Keratinocyte (primary cell): ENCODE results near the gene TET2. TPM values are rescaled to one million over a fixed set of nuclear protein-coding genes. Genes with fewer than 3 reads are reported as not detected.

Experiments used
- DNase-seq: peaks from one replicate; pipeline ENCODE4 v3.0.0-alpha.2; 2011; ENCODE audit warnings: low read depth, missing footprints, low spot score
- FAIRE-seq: peaks from 2 replicates; lab custom pipeline; 2011; peaks lifted over from hg19 to GRCh38; lab: Jason Lieb, UNC
- H2AFZ ChIP-seq: 2 replicates; pipeline ENCODE4 v1.6.0; 2012; ENCODE audit warnings: low read length, control low read depth, inconsistent platforms; ENCODE audit not compliant: control insufficient read depth
- H3K27ac ChIP-seq: 2 replicates; pipeline ENCODE4 v1.5.1; 2011; ENCODE audit warnings: low read length; ENCODE audit not compliant: control insufficient read depth, insufficient read depth
- H3K27me3 ChIP-seq: 3 replicates; pipeline ENCODE4 v1.6.0; 2011; ENCODE audit warnings: low read length; ENCODE audit not compliant: control insufficient read depth, insufficient read depth; ENCODE audit errors: extremely low read depth
- H3K36me3 ChIP-seq, 2 experiments: 2 replicates in 1 of 2; 3 replicates in 1 of 2; pipeline ENCODE4 v1.5.1; 2011; ENCODE audit warnings: low read length in 2 of 2, mild to moderate bottlenecking in 1 of 2; ENCODE audit not compliant: control insufficient read depth in 2 of 2, insufficient read depth in 2 of 2; ENCODE audit errors: extremely low read depth in 1 of 2
- H3K4me1 ChIP-seq: 3 replicates; pipeline ENCODE4 v1.5.1; 2011; ENCODE audit warnings: low read length; ENCODE audit not compliant: control insufficient read depth, insufficient read depth; ENCODE audit errors: extremely low read depth
- H3K4me2 ChIP-seq: 3 replicates; pipeline ENCODE4 v1.6.0; 2011; ENCODE audit warnings: low read depth, low read length; ENCODE audit not compliant: control insufficient read depth, insufficient read depth; ENCODE audit errors: extremely low read depth
- H3K4me3 ChIP-seq, 3 experiments: fragments of 200-600 bp in 1 of 3; sonication (generic) in 1 of 3; 2 replicates in 2 of 3; 3 replicates in 1 of 3; pipeline ENCODE4 v1.5.1; 2011 to 2016; ENCODE audit warnings: low read length in 3 of 3, mild to moderate bottlenecking in 3 of 3, control low read depth in 2 of 3, inconsistent platforms in 1 of 3, low read depth in 1 of 3, mixed read lengths in 1 of 3, mixed run types in 1 of 3, moderate library complexity in 1 of 3; ENCODE audit not compliant: control insufficient read depth in 2 of 3, insufficient read depth in 2 of 3; ENCODE audit errors: extremely low read depth in 1 of 3
- H3K79me2 ChIP-seq: 2 replicates; pipeline ENCODE4 v1.6.0; 2012; ENCODE audit warnings: low read length; ENCODE audit not compliant: control insufficient read depth, insufficient read depth
- H3K9ac ChIP-seq: 3 replicates; pipeline ENCODE4 v1.6.0; 2011; ENCODE audit warnings: low read length; ENCODE audit not compliant: control insufficient read depth, insufficient read depth; ENCODE audit errors: extremely low read depth
- H3K9me1 ChIP-seq: 3 replicates; pipeline ENCODE4 v1.6.0; 2011; ENCODE audit warnings: low read length; ENCODE audit not compliant: control insufficient read depth, insufficient read depth; ENCODE audit errors: extremely low read depth
- H3K9me3 ChIP-seq: 2 replicates; pipeline ENCODE4 v1.5.1; 2012; ENCODE audit warnings: low read depth, low read length; ENCODE audit not compliant: control insufficient read depth
- H4K20me1 ChIP-seq: 3 replicates; pipeline ENCODE4 v1.6.0; 2011; ENCODE audit warnings: low read length; ENCODE audit not compliant: control insufficient read depth, insufficient read depth; ENCODE audit errors: extremely low read depth
- CTCF ChIP-seq, 3 experiments: IDR thresholded peaks in 1 of 3; conservative IDR thresholded peaks in 1 of 3; optimal IDR thresholded peaks in 1 of 3; 2 replicates in 2 of 3; 3 replicates in 1 of 3; pipeline versions ENCODE3 to v1.5.1; 2011; ENCODE audit warnings: low read length in 3 of 3, mild to moderate bottlenecking in 3 of 3, moderate library complexity in 2 of 3, control low read depth in 1 of 3, inconsistent platforms in 1 of 3; ENCODE audit not compliant: insufficient read depth in 2 of 3; ENCODE audit errors: extremely low read depth in 1 of 3
- EZH2 ChIP-seq: IDR thresholded peaks from one replicate; pipeline ENCODE4 v1.6.1; 2012; ENCODE audit warnings: inconsistent platforms, mild to moderate bottlenecking, low read length, moderate library complexity
- dilution Hi-C: fragments of 300-500 bp; cut with MboI; formaldehyde crosslinking; loops from one replicate; pipeline ENCODE4 v1.7.0; 2020; ENCODE audit warnings: low sequenced_read_pairs; ENCODE audit not compliant: extremely low pct_ligation_motif_present
- polyA plus RNA-seq, 5 experiments: library from polyadenylated mRNA; depleted of rRNA in 3 of 5; stranded (reverse) in 3 of 5; stranded (forward) in 1 of 5; unstranded in 1 of 5; fragments of >200 nt; gene quantifications; 1 replicate in 1 of 5; 2 replicates in 3 of 5; 3 replicates in 1 of 5; pipeline versions ENCODE4 v1.2.1 to v1.2.3, GENCODE V29; 2011 to 2012; ENCODE audit warnings: missing spikeins in 2 of 5, low read depth in 1 of 5, low replicate concordance in 1 of 5

Gene TET2
- polyA plus RNA-seq, 1 donor (not counting 4 experiments of a cell fraction or from before 2014, with no cell fraction given) = 9.6 TPM

- Histone ChIP-seq H3K4me3 (no peak overlapping the region), H3K27ac (no peak overlapping the region), H3K4me1 (no peaks in the 10 kb centered on the region), H3K36me3 (peaks cover 2% of the 10 kb centered on the region in 2 experiments), H3K9me1 (no peaks in the 10 kb centered on the region), H2AFZ (no peak overlapping the region), H4K20me1 (no peaks in the 10 kb centered on the region), H3K9ac (no peak overlapping the region), H3K27me3 (no peaks in the 10 kb centered on the region), H3K9me3 (no peaks in the 10 kb centered on the region), H3K79me2 (no peaks in the 10 kb centered on the region), H3K4me2 (no peak overlapping the region)
- TF ChIP-seq CTCF (optimal IDR thresholded peaks at IDR 0.05 in 1 of 3, IDR thresholded peaks at IDR 0.05 in 1 of 3, conservative IDR thresholded peaks at IDR 0.05 in 1 of 3; ENCODE audit: extremely low read depth in 1 of 3, insufficient read depth in 2 of 3, low read length in 3 of 3) = no peak
- no peak for TF ChIP-seq EZH2
- dilution Hi-C loops = no loop called here
- DNase-seq = no peak
- no peak for FAIRE-seq
Measured at GRCh38 chr4:105246712-105247111, 100.0 kb downstream of the TET2 start.

- dilution Hi-C loops = no loop called here
Measured at GRCh38 chr4:105248613-105249012, 101.9 kb downstream of the TET2 start.

More at GRCh38 chr4:105248613-105249012, 101.9 kb downstream of the TET2 start:
- Histone ChIP-seq H3K4me1 (no peaks in the 10 kb centered on the region), H4K20me1 (no peaks in the 10 kb centered on the region), H3K27me3 (no peaks in the 10 kb centered on the region), H3K4me3 (no peak overlapping the region), H3K36me3 (peaks cover 0 to 2% of the 10 kb centered on the region in 2 experiments), H3K79me2 (no peaks in the 10 kb centered on the region), H3K9me1 (no peaks in the 10 kb centered on the region), H2AFZ (no peak overlapping the region), H3K4me2 (no peak overlapping the region), H3K27ac (no peak overlapping the region), H3K9ac (no peak overlapping the region), H3K9me3 (no peaks in the 10 kb centered on the region)
- no peak for DNase-seq
- no peak for FAIRE-seq
- TF ChIP-seq EZH2 (no peak), CTCF (optimal IDR thresholded peaks at IDR 0.05 in 1 of 3, IDR thresholded peaks at IDR 0.05 in 1 of 3, conservative IDR thresholded peaks at IDR 0.05 in 1 of 3; ENCODE audit: extremely low read depth in 1 of 3, insufficient read depth in 2 of 3, low read length in 3 of 3) (no peak)
